MCF 10A (cell line): ENCODE data around the gene TYMS. TPM values are rescaled to one million over a fixed set of nuclear protein-coding genes. Genes with fewer than 3 reads are reported as not detected.
A peak's percentile ranks its signal among the peaks of the same experiment; 100 is the strongest.

ENCODE experiments used
- BruUV-seq: library from RNA; stranded (reverse); fragments of 400-500 nt; replicated peaks from 2 replicates; lab custom pipeline; 2021; lab: Mats Ljungman, UMichigan
- CTCF ChIA-PET: fragments of 300-600 bp; sonication (Branson Sonifier 250); formaldehyde crosslinking; extraction: SDS; loops from one replicate; lab custom pipeline; 2021; ENCODE audit warnings: antibody characterized with exemption, inconsistent platforms; lab: Yijun Ruan, JAX
- POLR2A ChIA-PET: fragments of 300-600, 350-650 bp; sonication (Branson Sonifier 250); formaldehyde crosslinking; extraction: SDS; loops from one replicate; lab custom pipeline; 2020; ENCODE audit warnings: antibody characterized with exemption, inconsistent platforms; lab: Yijun Ruan, JAX
- DNase-seq: peaks from one replicate; pipeline ENCODE4 v3.0.0-alpha.2; 2018; ENCODE audit not compliant: unreplicated experiment
- H3K27ac Mint-ChIP-seq: one replicate; pipeline ENCODE4 v1.8.0; 2022; ENCODE audit warnings: mild to moderate bottlenecking, low read depth, mixed read lengths; ENCODE audit not compliant: unreplicated experiment
- H3K27me3 Mint-ChIP-seq: one replicate; pipeline ENCODE4 v1.8.0; 2022; ENCODE audit warnings: mixed read lengths; ENCODE audit not compliant: insufficient read depth, unreplicated experiment
- H3K36me3 Mint-ChIP-seq: one replicate; pipeline ENCODE4 v1.8.0; 2022; ENCODE audit warnings: mild to moderate bottlenecking, moderate library complexity, mixed read lengths; ENCODE audit not compliant: insufficient read depth, unreplicated experiment
- H3K4me1 Mint-ChIP-seq: one replicate; pipeline ENCODE4 v1.8.0; 2022; ENCODE audit warnings: mixed read lengths; ENCODE audit not compliant: insufficient read depth, unreplicated experiment
- H3K4me3 Mint-ChIP-seq: one replicate; pipeline ENCODE4 v1.8.0; 2022; ENCODE audit warnings: mild to moderate bottlenecking, moderate library complexity, mixed read lengths; ENCODE audit not compliant: unreplicated experiment
- H3K9me3 Mint-ChIP-seq: one replicate; pipeline ENCODE4 v1.8.0; 2022; ENCODE audit warnings: mixed read lengths; ENCODE audit not compliant: unreplicated experiment
- intact Hi-C: fragments of 100-400 bp; cut with micrococcal nuclease; formaldehyde crosslinking; loops from 2 replicates; pipeline ENCODE4 v1.14.1; 2022
- total RNA-seq: library from RNA; stranded (reverse); gene quantifications from 2 replicates; pipeline ENCODE4 v1.2.3, GENCODE V29; 2022
- TF ChIP-seq, protein P1 (sequence below): fragments of 200-600 bp; IDR thresholded peaks from one replicate; pipeline ENCODE4 v1.8.0; 2022; ENCODE audit warnings: antibody characterized with exemption, mild to moderate bottlenecking; ENCODE audit not compliant: unreplicated experiment

The TYMS gene
- total RNA-seq, 1 experiment from 2014 or later, result 57.0 TPM

DNA sequence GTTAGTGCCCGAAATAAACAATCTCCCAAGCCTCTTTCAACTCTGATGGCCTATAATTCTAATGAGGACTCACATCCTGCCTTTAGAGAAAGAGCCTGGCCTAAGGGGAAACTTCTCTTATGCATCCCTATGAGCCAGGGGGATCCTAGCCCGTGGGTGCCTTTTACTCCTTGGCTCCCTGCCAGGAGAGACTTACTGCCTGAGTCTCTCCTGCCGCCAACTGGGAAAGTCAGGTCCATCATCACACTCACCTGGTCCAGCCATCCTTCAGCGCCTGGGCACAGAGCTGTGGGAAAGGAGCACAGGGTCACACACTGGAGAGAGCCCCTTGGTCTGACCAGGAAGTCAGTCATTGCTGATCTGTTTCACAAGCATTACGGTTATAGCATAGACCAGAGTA, 30.9 kb downstream of the TYMS start:
- intact Hi-C loops, result no loop called here

DNA sequence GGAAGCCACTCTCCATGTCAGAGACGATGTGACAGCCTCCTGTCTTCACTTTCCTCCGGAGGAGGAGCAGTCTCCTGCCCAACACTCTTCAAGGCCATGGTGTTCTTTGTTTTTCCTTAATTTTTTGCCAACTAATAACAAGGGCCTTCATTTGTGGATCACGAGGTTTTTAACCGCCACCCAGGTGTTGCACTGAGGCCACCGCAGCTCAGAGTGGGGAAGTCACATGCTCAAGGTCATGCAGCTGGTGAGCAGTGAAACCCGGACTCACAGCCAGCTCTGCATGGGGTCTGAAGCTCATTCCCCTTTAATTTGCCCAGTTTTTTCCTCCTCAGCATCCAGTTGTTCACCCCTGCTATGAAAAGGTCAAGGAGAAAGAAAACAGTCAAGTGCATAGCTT, 35.4 kb downstream of the TYMS start:
- Mint-ChIP-seq H3K36me3 (peaks cover 82% of the 10 kb centered on the region), H3K9me3 (no peaks in the 10 kb centered on the region), H3K27me3 (no peaks in the 10 kb centered on the region), H3K4me3 (no peak overlapping the region), H3K27ac (no peak overlapping the region), H3K4me1 (no peaks in the 10 kb centered on the region)
- BruUV-seq, result TSS peak; percentile 9
- intact Hi-C loops, result no loop called here
- no peak for DNase-seq
- ChIA-PET POLR2A (no interaction called here), CTCF (interaction anchor here (0.6 to 1.9 kb wide), 5 partner anchors 34 to 1979 kb away, joined by 3 to 5 read pairs (median 4); no protein-coding TSS in a partner anchor)
- TF ChIP-seq, protein P1, sequence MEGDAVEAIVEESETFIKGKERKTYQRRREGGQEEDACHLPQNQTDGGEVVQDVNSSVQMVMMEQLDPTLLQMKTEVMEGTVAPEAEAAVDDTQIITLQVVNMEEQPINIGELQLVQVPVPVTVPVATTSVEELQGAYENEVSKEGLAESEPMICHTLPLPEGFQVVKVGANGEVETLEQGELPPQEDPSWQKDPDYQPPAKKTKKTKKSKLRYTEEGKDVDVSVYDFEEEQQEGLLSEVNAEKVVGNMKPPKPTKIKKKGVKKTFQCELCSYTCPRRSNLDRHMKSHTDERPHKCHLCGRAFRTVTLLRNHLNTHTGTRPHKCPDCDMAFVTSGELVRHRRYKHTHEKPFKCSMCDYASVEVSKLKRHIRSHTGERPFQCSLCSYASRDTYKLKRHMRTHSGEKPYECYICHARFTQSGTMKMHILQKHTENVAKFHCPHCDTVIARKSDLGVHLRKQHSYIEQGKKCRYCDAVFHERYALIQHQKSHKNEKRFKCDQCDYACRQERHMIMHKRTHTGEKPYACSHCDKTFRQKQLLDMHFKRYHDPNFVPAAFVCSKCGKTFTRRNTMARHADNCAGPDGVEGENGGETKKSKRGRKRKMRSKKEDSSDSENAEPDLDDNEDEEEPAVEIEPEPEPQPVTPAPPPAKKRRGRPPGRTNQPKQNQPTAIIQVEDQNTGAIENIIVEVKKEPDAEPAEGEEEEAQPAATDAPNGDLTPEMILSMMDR, result no peak

More for the DNA sequence above, 30.9 kb downstream of the TYMS start:
- DNase-seq, result no peak
- Mint-ChIP-seq H3K9me3 (no peaks in the 10 kb centered on the region), H3K4me3 (no peak overlapping the region), H3K27me3 (no peaks in the 10 kb centered on the region), H3K4me1 (peaks cover 6% of the 10 kb centered on the region), H3K27ac (no peak overlapping the region), H3K36me3 (peaks cover 86% of the 10 kb centered on the region)
- TF ChIP-seq, protein P1, result no peak
- no TSS peak for BruUV-seq
- POLR2A ChIA-PET, result no interaction called here
- CTCF ChIA-PET, result interaction anchor here (0.9 to 1.3 kb wide), 2 partner anchors 18 to 151 kb away, joined by 3 to 4 read pairs; no protein-coding TSS in a partner anchor

DNA sequence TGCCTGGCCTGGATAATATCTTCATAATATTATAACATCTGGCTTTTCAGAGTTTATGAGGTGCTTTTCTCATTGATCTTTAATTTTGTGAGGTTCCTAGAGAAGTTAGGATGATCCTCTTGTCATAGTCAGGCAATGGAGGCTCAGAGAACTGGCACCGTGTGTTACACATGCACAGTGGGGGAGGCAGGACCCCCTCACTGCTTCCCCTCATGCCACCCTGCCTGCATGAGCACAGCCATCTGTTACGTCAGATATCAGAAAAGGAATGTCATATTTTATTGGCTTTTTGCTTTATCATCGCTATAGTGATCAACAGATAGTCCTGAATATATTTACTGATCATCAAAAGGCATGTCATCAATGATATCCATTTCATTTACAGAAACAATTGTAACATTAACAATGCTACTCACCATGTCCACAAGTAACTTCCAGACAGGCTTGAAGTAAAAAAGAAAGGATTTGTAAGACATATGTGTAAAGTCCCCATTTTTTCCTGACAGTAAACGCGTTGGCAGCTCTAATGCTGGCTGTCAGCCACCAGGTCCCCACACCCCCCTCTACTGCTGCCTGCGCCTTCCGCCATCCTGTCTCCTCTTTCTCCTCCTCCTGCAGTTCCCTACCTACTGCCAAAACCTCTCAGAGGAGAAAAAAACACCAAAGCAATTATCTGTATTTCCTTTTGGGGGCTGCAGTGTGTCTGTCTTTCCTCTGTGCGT, 36.2 kb downstream of the TYMS start:
- H3K27me3 Mint-ChIP-seq, result no peaks in the 10 kb centered on the region
- H3K4me3 Mint-ChIP-seq, result no peak overlapping the region
- H3K36me3 Mint-ChIP-seq, result peaks cover 81% of the 10 kb centered on the region
- TF ChIP-seq, protein P1, result no peak
- intact Hi-C loops, result no loop called here
- H3K9me3 Mint-ChIP-seq, result no peaks in the 10 kb centered on the region
- no peaks in the 10 kb centered on the region for H3K4me1 Mint-ChIP-seq
- no peak overlapping the region for H3K27ac Mint-ChIP-seq
- ChIA-PET CTCF (interaction anchor here (0.6 to 0.9 kb wide), 2 partner anchors 408 to 1978 kb away, joined by 3 to 4 read pairs; no protein-coding TSS in a partner anchor), POLR2A (no interaction called here)
- BruUV-seq, result no TSS peak
- no peak for DNase-seq

DNA sequence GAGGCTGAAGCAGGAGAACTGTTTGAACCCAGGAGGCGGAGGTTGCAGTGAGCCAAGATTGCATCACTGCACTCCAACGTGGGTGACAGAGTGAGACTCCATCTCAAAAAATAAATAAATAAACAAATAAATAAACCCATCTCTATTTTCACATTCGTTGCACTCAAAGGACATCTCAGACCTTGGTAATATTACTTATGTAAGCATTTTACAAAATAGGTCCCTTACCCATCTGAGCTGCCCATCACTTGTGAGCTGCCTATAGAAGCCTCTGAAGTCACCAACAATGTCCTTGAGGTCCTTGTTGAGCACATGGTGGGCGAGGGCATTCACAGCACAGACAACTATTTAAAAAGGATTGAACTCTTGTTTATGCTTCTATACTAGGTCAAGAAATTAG, 39.6 kb downstream of the TYMS start:
- Mint-ChIP-seq H3K9me3 (no peaks in the 10 kb centered on the region), H3K36me3 (peaks cover 72% of the 10 kb centered on the region), H3K4me3 (no peak overlapping the region), H3K4me1 (no peaks in the 10 kb centered on the region), H3K27me3 (no peaks in the 10 kb centered on the region), H3K27ac (no peak overlapping the region)
- intact Hi-C loops, result no loop called here
- TF ChIP-seq, protein P1, result no peak
- BruUV-seq, result no TSS peak
- ChIA-PET POLR2A (no interaction called here), CTCF (interaction anchor here (0.6 to 1.1 kb wide), 3 partner anchors 16 to 66 kb away, joined by 3 read pairs; partner anchors contain the start of gene ENOSF1)
- no peak for DNase-seq
